Chondrocyte (in vitro differentiated cells): Measurements from ENCODE around the gene TEX26. TPM values are rescaled to one million over a fixed set of nuclear protein-coding genes. Genes with fewer than 3 reads are reported as not detected.

Experiments used
- DNase-seq: peaks from one replicate; pipeline ENCODE4 v3.0.0; 2021; ENCODE audit warnings: mixed read lengths, low spot score
- H3K27ac Mint-ChIP-seq: one replicate; pipeline ENCODE4 v1.8.0; 2021; ENCODE audit warnings: mild to moderate bottlenecking, moderate library complexity, mixed read lengths; ENCODE audit not compliant: unreplicated experiment
- H3K27me3 Mint-ChIP-seq: 2 replicates; pipeline ENCODE4 v1.8.0; 2021; ENCODE audit warnings: low read depth, mixed read lengths
- H3K36me3 Mint-ChIP-seq: 2 replicates; pipeline ENCODE4 v1.8.0; 2021; ENCODE audit warnings: low read depth, mixed read lengths
- H3K4me1 Mint-ChIP-seq: 2 replicates; pipeline ENCODE4 v1.8.0; 2021; ENCODE audit warnings: low read depth, mild to moderate bottlenecking, mixed read lengths
- H3K4me3 Mint-ChIP-seq: one replicate; pipeline ENCODE4 v1.8.0; 2021; ENCODE audit warnings: mild to moderate bottlenecking, moderate library complexity, mixed read lengths; ENCODE audit not compliant: unreplicated experiment
- H3K9me3 Mint-ChIP-seq: 2 replicates; pipeline ENCODE4 v1.8.0; 2021; ENCODE audit warnings: low read depth, mixed read lengths
- CTCF ChIP-seq: fragments of 200-600 bp; sonication (generic); IDR thresholded peaks from 2 replicates; pipeline ENCODE4 v1.5.0; 2021; ENCODE audit warnings: antibody characterized with exemption, mild to moderate bottlenecking, moderate library complexity
- total RNA-seq: library from RNA; stranded (reverse); gene quantifications from 3 replicates; pipeline ENCODE4 v1.2.1, GENCODE V29; 2021

TEX26 gene
- total RNA-seq, 1 donor from 2014 or later: not detected

- Mint-ChIP-seq H3K36me3 (peaks cover 9% of the 10 kb centered on the region), H3K4me1 (no peaks in the 10 kb centered on the region), H3K9me3 (peaks cover 26% of the 10 kb centered on the region), H3K27me3 (no peaks in the 10 kb centered on the region), H3K27ac (no peak overlapping the region), H3K4me3 (no peak overlapping the region)
- DNase-seq: no peak
- no peak for TF ChIP-seq CTCF
These were observed 11.4 kb downstream of the TEX26 start for GRCh38 chr13:30943881-30944280.

- peaks cover 10% of the 10 kb centered on the region for H3K36me3 Mint-ChIP-seq
- peaks cover 4% of the 10 kb centered on the region for H3K27me3 Mint-ChIP-seq
- TF ChIP-seq CTCF: no peak
- no peak overlapping the region for H3K27ac Mint-ChIP-seq
- peaks cover 7% of the 10 kb centered on the region for H3K9me3 Mint-ChIP-seq
- no peak for DNase-seq
- H3K4me3 Mint-ChIP-seq: no peak overlapping the region
- H3K4me1 Mint-ChIP-seq: no peaks in the 10 kb centered on the region
These were observed 24.9 kb downstream of the TEX26 start for GRCh38 chr13:30957258-30957943.

- H3K4me3 Mint-ChIP-seq: no peak overlapping the region
- no peak for TF ChIP-seq CTCF
- peaks cover 4% of the 10 kb centered on the region for H3K27me3 Mint-ChIP-seq
- peaks cover 10% of the 10 kb centered on the region for H3K36me3 Mint-ChIP-seq
- DNase-seq: no peak
- H3K9me3 Mint-ChIP-seq: peaks cover 7% of the 10 kb centered on the region
- peaks cover 6% of the 10 kb centered on the region for H3K4me1 Mint-ChIP-seq
- no peak overlapping the region for H3K27ac Mint-ChIP-seq
These were observed 27.2 kb downstream of the TEX26 start for GRCh38 chr13:30959678-30960077.

- TF ChIP-seq CTCF: no peak
- Mint-ChIP-seq H3K4me1 (peaks cover 18% of the 10 kb centered on the region), H3K9me3 (peaks cover 7% of the 10 kb centered on the region)
These were observed 31.3 kb downstream of the TEX26 start for GRCh38 chr13:30963791-30964190.

GRCh38 chr13:30965380-30965779 is 32.9 kb downstream of the TEX26 start:
- H3K36me3 Mint-ChIP-seq: peaks cover 6% of the 10 kb centered on the region
- peaks cover 4% of the 10 kb centered on the region for H3K27me3 Mint-ChIP-seq
- H3K4me3 Mint-ChIP-seq: no peak overlapping the region
- TF ChIP-seq CTCF: no peak
- no peak for DNase-seq
- H3K4me1 Mint-ChIP-seq: peaks cover 25% of the 10 kb centered on the region
- H3K9me3 Mint-ChIP-seq: no peaks in the 10 kb centered on the region
- H3K27ac Mint-ChIP-seq: no peak overlapping the region

More at GRCh38 chr13:30963791-30964190, 31.3 kb downstream of the TEX26 start:
- Mint-ChIP-seq H3K27ac (no peak overlapping the region), H3K36me3 (peaks cover 10% of the 10 kb centered on the region), H3K27me3 (peaks cover 4% of the 10 kb centered on the region), H3K4me3 (no peak overlapping the region)
- DNase-seq: no peak
